Sciatic nerve (tissue), 2 donors: ENCODE measurements around the gene CCDC92. TPM values are rescaled to one million over a fixed set of nuclear protein-coding genes. Genes with fewer than 3 reads are reported as not detected.
"Not testable (repeated sequence)": the region's sequence is repeated elsewhere in the genome, so short reads cannot be mapped to it uniquely, and the experiment has no call there.

ENCODE experiments used
- ATAC-seq: fragments of 200-7000 bp; cut with Tn5 transposase; one replicate; pipeline ENCODE4 v1.9.1; 2020; ENCODE audit warnings: mild to moderate bottlenecking, moderate library complexity
- DNase-seq: peaks from one replicate; pipeline ENCODE4 v3.0.0-alpha.2; 2020; ENCODE audit warnings: low spot score
- intact Hi-C: fragments of 100-400 bp; cut with DNase I; formaldehyde crosslinking; loops from one replicate; pipeline ENCODE4 v1.14.2; 2022
- total RNA-seq: library from RNA; stranded (reverse); fragmentation: NEBNext Ultra II Directional; extraction: Animal tissue kit (Norgen Biotek cat#: 25700); gene quantifications from one replicate; pipeline ENCODE4 v1.2.1, GENCODE V29; 2021
- donor health status: DM: no; HTN: no; CAD: no.
- donor health status: DM: no; HTN: no; CAD: no.

Gene CCDC92
- total RNA-seq, 1 donor from 2014 or later = 49.2 TPM

GRCh38 chr12:123957196-123957595 lies 15.4 kb downstream of the CCDC92 start:
- ATAC-seq = no peak
- DNase-seq = no peak
- intact Hi-C loops = no loop called here

- DNase-seq (no peak), ATAC-seq (no peak)
- intact Hi-C loops = no loop called here
These were observed 16.4 kb downstream of the CCDC92 start for GRCh38 chr12:123956249-123956648.

- no peak for DNase-seq
- ATAC-seq = no peak
- intact Hi-C loops = no loop called here
These were observed 17.8 kb downstream of the CCDC92 start for GRCh38 chr12:123954647-123955350.

GRCh38 chr12:123952037-123952436 lies 20.6 kb downstream of the CCDC92 start:
- DNase-seq = no peak
- no peak for ATAC-seq
- intact Hi-C loops = no loop called here

- intact Hi-C loops = no loop called here
- DNase-seq = no peak
- ATAC-seq = no peak
These were observed 21.2 kb downstream of the CCDC92 start for GRCh38 chr12:123951467-123951866.

- peak; percentile 66 for ATAC-seq
- DNase-seq = no peak
- intact Hi-C loops = no loop called here
These were observed 21.9 kb downstream of the CCDC92 start for GRCh38 chr12:123950476-123951349.

GRCh38 chr12:123949770-123950165 lies 22.9 kb downstream of the CCDC92 start:
- no peak for ATAC-seq
- DNase-seq = no peak
- intact Hi-C loops = no loop called here

- DNase-seq = no peak
- ATAC-seq = no peak
- intact Hi-C loops = no loop called here
These were observed 23.5 kb downstream of the CCDC92 start for GRCh38 chr12:123948796-123949769.

GRCh38 chr12:123948401-123948795 lies 24.2 kb downstream of the CCDC92 start:
- ATAC-seq = no peak
- no peak for DNase-seq
- intact Hi-C loops = no loop called here

- DNase-seq, ATAC-seq, intact Hi-C loops: not testable (repeated sequence)
These were observed 25.1 kb downstream of the CCDC92 start for GRCh38 chr12:123947531-123947930.

- intact Hi-C loops, DNase-seq, ATAC-seq: not testable (repeated sequence)
These were observed 25.8 kb downstream of the CCDC92 start for GRCh38 chr12:123946516-123947505.

GRCh38 chr12:123946152-123946515 lies 26.5 kb downstream of the CCDC92 start:
- intact Hi-C loops = no loop called here
- ATAC-seq (no peak), DNase-seq (no peak)

GRCh38 chr12:123945287-123946151 lies 27.1 kb downstream of the CCDC92 start:
- DNase-seq (no peak), ATAC-seq (no peak)
- intact Hi-C loops = no loop called here

- intact Hi-C loops = no loop called here
- no peak for ATAC-seq
- no peak for DNase-seq
These were observed 27.9 kb downstream of the CCDC92 start for GRCh38 chr12:123944696-123945095.

- intact Hi-C loops = no loop called here
- DNase-seq = no peak
These were observed 28.8 kb downstream of the CCDC92 start for GRCh38 chr12:123943816-123944215.

GRCh38 chr12:123942911-123943648 lies 29.6 kb downstream of the CCDC92 start:
- DNase-seq = no peak
- ATAC-seq = peak; percentile 48
- intact Hi-C loops = no loop called here

More at GRCh38 chr12:123943816-123944215, 28.8 kb downstream of the CCDC92 start:
- ATAC-seq = no peak
